Muscle layer of colon (tissue), 2 donors: Measurements from ENCODE around the gene KRT74.

Experiments
- H3K27ac ChIP-seq: one replicate; pipeline ENCODE4 v1.7.0; 2013; ENCODE audit warnings: low read depth, mild to moderate bottlenecking, low read length, moderate library complexity
- H3K27me3 ChIP-seq, 2 donors: one replicate each; pipeline ENCODE4 v1.7.0; 2013; ENCODE audit warnings: low read length in 2 of 2, mild to moderate bottlenecking in 2 of 2; ENCODE audit not compliant: insufficient read depth in 2 of 2, control insufficient read depth in 1 of 2
- H3K36me3 ChIP-seq: one replicate; pipeline ENCODE4 v1.7.0; 2013; ENCODE audit warnings: mild to moderate bottlenecking, low read length; ENCODE audit not compliant: insufficient read depth
- H3K4me1 ChIP-seq: one replicate; pipeline ENCODE4 v1.7.0; 2013; ENCODE audit warnings: mild to moderate bottlenecking, low read length; ENCODE audit not compliant: insufficient read depth
- H3K4me3 ChIP-seq, 2 donors: one replicate each; pipeline ENCODE4 v1.7.0; 2013; ENCODE audit warnings: low read length in 2 of 2, low read depth in 1 of 2, mild to moderate bottlenecking in 1 of 2, moderate library complexity in 1 of 2
- H3K9ac ChIP-seq: one replicate; pipeline ENCODE4 v1.7.0; 2013; ENCODE audit warnings: low read length
- H3K9me3 ChIP-seq: one replicate; pipeline ENCODE4 v1.7.0; 2013; ENCODE audit warnings: mild to moderate bottlenecking, low read length
- donor health status: abdominal sarcoma.
- donor health status: Adenocarcinoma of cecum.

The KRT74 gene

DNA sequence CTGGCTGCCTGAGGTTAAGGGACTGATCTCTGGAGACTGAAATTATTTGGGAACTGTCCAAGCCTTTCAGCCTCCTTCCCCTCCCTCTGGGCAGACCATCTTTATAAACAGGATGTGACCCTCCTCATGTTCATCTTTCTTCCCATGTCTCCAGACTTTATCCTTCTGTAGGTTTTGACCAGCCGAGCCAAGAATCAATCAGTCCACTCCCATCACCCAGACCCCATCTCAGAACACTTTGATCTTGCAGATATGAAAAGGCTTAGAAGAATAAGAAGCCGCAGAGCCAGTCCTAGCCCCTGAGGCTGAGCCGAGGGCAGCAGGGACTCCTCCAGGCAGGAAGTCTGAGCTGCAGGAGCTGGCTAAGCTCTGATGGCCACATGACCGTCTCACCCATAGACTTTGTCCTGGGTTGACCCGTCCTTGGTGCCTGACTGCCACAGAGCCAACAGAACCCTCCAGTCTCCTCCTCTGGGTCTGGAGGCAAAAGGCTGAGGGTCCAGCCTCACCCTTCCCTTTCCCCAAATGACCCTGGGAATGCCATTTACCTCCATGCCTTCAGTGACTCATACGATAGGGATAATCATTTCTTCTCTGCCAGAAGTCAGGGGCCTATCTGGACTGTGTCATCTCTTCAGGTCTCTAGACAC is 22.3 kb downstream of the KRT74 start:
- Histone ChIP-seq H3K4me1 (no peaks in the 10 kb centered on the region), H3K9ac (no peak overlapping the region), H3K27me3 (no peaks in the 10 kb centered on the region), H3K4me3 (no peak overlapping the region), H3K27ac (no peak overlapping the region), H3K9me3 (no peaks in the 10 kb centered on the region), H3K36me3 (no peaks in the 10 kb centered on the region)

- no peaks in the 10 kb centered on the region for H3K4me1 ChIP-seq
- no peaks in the 10 kb centered on the region for H3K27me3 ChIP-seq
- no peak overlapping the region for H3K9ac ChIP-seq
- H3K27ac ChIP-seq: no peak overlapping the region
- no peak overlapping the region for H3K4me3 ChIP-seq
- no peaks in the 10 kb centered on the region for H3K36me3 ChIP-seq
- H3K9me3 ChIP-seq: no peaks in the 10 kb centered on the region
These were observed 27.5 kb downstream of the KRT74 start for GRCh38 chr12:52546126-52546525.

DNA sequence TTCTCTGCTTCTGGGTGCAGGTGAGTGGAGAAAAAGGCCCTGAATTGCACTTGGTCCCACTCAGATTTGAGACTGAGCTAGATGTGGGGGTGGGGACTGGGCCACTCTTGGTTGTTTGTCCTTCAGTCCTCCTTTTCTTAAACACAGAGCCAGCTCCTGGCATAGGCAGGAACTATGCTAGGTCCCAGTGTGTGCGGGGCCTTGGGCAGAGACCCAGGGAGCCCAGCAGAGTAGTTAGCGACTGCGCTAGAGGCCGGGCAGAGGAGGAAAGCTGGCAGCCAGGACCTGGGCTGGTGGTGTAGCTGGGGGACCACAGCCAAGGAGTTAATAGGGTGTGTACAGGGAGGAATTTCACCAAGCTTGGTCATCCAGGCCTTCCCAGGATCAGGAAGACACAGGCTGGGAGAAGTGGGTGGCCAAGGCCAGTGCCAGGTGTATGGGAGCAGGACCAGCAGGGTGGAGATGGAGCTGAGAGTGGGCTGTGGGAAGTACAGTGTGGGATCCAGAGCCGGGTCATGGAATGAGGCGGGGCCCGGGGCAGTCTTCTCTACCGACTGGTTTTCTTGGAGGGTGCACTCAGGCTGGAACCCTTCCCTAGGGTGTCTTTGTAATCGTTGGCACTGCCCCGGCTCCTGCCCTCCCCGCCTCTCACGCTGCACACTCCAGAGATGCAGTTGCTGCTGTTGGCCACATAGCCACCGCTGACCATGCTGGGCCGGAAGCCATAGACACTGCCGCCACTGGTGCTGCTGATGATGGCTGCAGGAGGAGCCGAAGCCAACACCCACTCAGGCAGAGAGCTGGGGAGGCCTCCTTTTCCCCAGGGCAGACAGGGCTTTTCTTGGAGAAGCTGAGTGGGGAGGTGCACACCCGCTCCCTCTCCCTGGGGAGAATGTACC is 29.4 kb downstream of the KRT74 start:
- Histone ChIP-seq H3K36me3 (no peaks in the 10 kb centered on the region), H3K9ac (no peak overlapping the region), H3K4me1 (peaks cover 4% of the 10 kb centered on the region), H3K9me3 (no peaks in the 10 kb centered on the region), H3K27me3 (no peaks in the 10 kb centered on the region), H3K27ac (no peak overlapping the region), H3K4me3 (no peak overlapping the region)

DNA sequence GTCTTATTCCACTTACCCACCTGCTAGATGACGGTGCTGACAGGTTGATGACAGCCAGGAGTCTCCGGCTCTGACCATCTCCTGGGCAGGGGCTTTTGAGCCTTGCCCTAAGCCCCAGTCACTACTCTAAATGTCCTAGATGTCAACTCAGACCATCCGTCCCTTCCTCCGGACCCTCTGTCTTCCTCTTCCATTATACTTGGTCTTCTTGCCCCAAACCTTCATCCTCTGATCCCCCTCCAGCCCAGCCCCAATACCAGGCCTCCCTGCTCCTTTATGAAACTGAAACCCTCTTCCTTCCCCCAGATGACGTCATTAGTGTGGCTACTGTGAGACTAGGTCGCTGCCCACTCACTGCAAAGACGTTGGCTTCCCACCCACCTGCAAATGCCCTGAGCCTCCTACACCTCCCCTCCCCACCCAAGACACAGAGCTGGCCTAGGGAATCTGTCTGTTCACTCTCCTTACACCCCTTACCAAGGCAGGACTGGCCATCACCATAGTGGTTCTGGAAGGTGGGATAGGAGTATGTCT is 30.8 kb downstream of the KRT74 start:
- no peaks in the 10 kb centered on the region for H3K27me3 ChIP-seq
- H3K36me3 ChIP-seq: no peaks in the 10 kb centered on the region
- H3K4me3 ChIP-seq: no peak overlapping the region
- H3K9ac ChIP-seq: no peak overlapping the region
- no peaks in the 10 kb centered on the region for H3K9me3 ChIP-seq
- peaks cover 13% of the 10 kb centered on the region for H3K4me1 ChIP-seq
- H3K27ac ChIP-seq: no peak overlapping the region

DNA sequence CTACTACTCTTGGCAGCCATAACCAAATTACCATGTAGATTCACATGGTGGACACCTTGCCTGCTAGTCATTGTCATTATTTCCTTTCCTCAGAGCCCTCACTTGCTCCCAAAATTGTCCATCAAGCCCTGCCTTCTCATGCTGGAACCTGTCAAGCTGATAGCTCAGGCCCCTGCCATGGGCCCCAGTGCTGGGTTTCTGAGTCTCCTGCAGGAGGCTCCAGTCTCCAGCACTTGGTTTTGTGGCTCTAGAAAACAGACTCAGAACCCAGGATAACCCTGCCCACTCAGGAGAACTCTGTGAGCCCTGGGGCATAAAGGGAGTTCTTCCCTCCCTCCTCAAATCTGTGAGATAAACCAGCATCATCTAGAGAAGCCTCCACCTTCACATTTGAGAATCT is 31.5 kb downstream of the KRT74 start:
- Histone ChIP-seq H3K4me1 (peaks cover 13% of the 10 kb centered on the region), H3K4me3 (no peak overlapping the region), H3K36me3 (no peaks in the 10 kb centered on the region), H3K9ac (no peak overlapping the region), H3K27me3 (no peaks in the 10 kb centered on the region), H3K27ac (no peak overlapping the region), H3K9me3 (no peaks in the 10 kb centered on the region)

- no peaks in the 10 kb centered on the region for H3K36me3 ChIP-seq
These were observed 31.9 kb downstream of the KRT74 start for GRCh38 chr12:52541709-52542108.

GRCh38 chr12:52540531-52540930 is 33.1 kb downstream of the KRT74 start:
- Histone ChIP-seq H3K9me3 (no peaks in the 10 kb centered on the region), H3K27ac (no peak overlapping the region), H3K27me3 (no peaks in the 10 kb centered on the region), H3K4me3 (no peak overlapping the region), H3K36me3 (no peaks in the 10 kb centered on the region), H3K9ac (no peak overlapping the region), H3K4me1 (peaks cover 13% of the 10 kb centered on the region)

More at GRCh38 chr12:52541709-52542108, 31.9 kb downstream of the KRT74 start:
- no peaks in the 10 kb centered on the region for H3K9me3 ChIP-seq
- H3K9ac ChIP-seq: no peak overlapping the region
- H3K4me1 ChIP-seq: peaks cover 13% of the 10 kb centered on the region
- no peak overlapping the region for H3K4me3 ChIP-seq
- no peak overlapping the region for H3K27ac ChIP-seq
- H3K27me3 ChIP-seq: no peaks in the 10 kb centered on the region

DNA sequence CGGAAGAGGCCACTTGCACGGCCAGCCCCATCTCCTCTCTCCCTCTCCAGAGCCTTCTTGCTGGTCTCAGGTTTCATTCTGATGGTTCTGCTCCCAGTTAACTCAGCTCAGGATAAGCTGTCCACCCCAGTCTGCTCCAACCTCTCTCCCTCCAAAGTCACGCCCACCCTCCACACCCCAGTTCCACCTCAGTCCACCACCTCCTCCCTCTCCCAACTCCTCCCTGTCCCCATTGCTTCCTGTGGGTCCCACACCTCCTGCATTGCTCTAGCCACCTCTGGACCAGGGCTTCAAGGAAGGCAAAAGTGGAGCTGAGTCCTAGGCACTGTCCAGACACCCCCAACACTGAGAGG is 33.8 kb downstream of the KRT74 start:
- no peaks in the 10 kb centered on the region for H3K36me3 ChIP-seq
- H3K27ac ChIP-seq: no peak overlapping the region
- H3K4me1 ChIP-seq: peaks cover 13% of the 10 kb centered on the region
- H3K9ac ChIP-seq: no peak overlapping the region
- H3K9me3 ChIP-seq: no peaks in the 10 kb centered on the region
- H3K4me3 ChIP-seq: no peak overlapping the region
- H3K27me3 ChIP-seq: no peaks in the 10 kb centered on the region

- H3K27ac ChIP-seq: no peak overlapping the region
- no peak overlapping the region for H3K9ac ChIP-seq
- H3K36me3 ChIP-seq: no peaks in the 10 kb centered on the region
- no peak overlapping the region for H3K4me3 ChIP-seq
- peaks cover 13% of the 10 kb centered on the region for H3K4me1 ChIP-seq
- no peaks in the 10 kb centered on the region for H3K9me3 ChIP-seq
- no peaks in the 10 kb centered on the region for H3K27me3 ChIP-seq
These were observed 34.4 kb downstream of the KRT74 start for GRCh38 chr12:52539083-52539820.

- Histone ChIP-seq H3K27ac (no peak overlapping the region), H3K4me3 (no peak overlapping the region), H3K9me3 (no peaks in the 10 kb centered on the region), H3K27me3 (no peaks in the 10 kb centered on the region), H3K36me3 (no peaks in the 10 kb centered on the region), H3K4me1 (peaks cover 21% of the 10 kb centered on the region), H3K9ac (no peak overlapping the region)
These were observed 36.5 kb downstream of the KRT74 start for GRCh38 chr12:52537101-52537500.

GRCh38 chr12:52535574-52535973 is 38.1 kb downstream of the KRT74 start:
- H3K9me3 ChIP-seq: no peaks in the 10 kb centered on the region
- no peaks in the 10 kb centered on the region for H3K27me3 ChIP-seq
- H3K4me1 ChIP-seq: peaks cover 21% of the 10 kb centered on the region
- H3K4me3 ChIP-seq: no peak overlapping the region
- H3K27ac ChIP-seq: no peak overlapping the region
- no peak overlapping the region for H3K9ac ChIP-seq
- no peaks in the 10 kb centered on the region for H3K36me3 ChIP-seq
